HUES64 (cell line): ENCODE results near the gene LYRM2.

ENCODE experiments used
- H3K27ac ChIP-seq: 2 replicates; pipeline ENCODE4 v1.7.0; 2013; ENCODE audit warnings: low read depth, low read length, inconsistent platforms
- H3K27me3 ChIP-seq: 2 replicates; pipeline ENCODE4 v1.6.1; 2013; ENCODE audit warnings: mild to moderate bottlenecking, low read length; ENCODE audit not compliant: insufficient read depth
- H3K36me3 ChIP-seq: 2 replicates; pipeline ENCODE4 v1.6.1; 2013; ENCODE audit warnings: mild to moderate bottlenecking, low read length; ENCODE audit not compliant: insufficient read depth
- H3K4me1 ChIP-seq: 2 replicates; pipeline ENCODE4 v1.6.1; 2013; ENCODE audit warnings: mild to moderate bottlenecking, low read length, moderate library complexity; ENCODE audit not compliant: insufficient read depth
- H3K4me3 ChIP-seq: 2 replicates; pipeline ENCODE4 v1.5.1; 2013; ENCODE audit warnings: mild to moderate bottlenecking, low read length, moderate library complexity
- H3K9ac ChIP-seq: 2 replicates; pipeline ENCODE4 v1.6.1; 2013; ENCODE audit warnings: mild to moderate bottlenecking, low read depth, low read length
- H3K9me3 ChIP-seq: 2 replicates; pipeline ENCODE4 v1.6.1; 2013; ENCODE audit warnings: low read depth, low read length; ENCODE audit not compliant: insufficient read depth
- WGBS: fragments of 150-250, 120-280 bp; methylation state at CpG from one replicate; pipeline ENCODE4 v1.1.7; 2013; ENCODE audit warnings: missing lambda C conversion rate; 5-methylcytosine and 5-hydroxymethylcytosine counted together

LYRM2 gene

DNA sequence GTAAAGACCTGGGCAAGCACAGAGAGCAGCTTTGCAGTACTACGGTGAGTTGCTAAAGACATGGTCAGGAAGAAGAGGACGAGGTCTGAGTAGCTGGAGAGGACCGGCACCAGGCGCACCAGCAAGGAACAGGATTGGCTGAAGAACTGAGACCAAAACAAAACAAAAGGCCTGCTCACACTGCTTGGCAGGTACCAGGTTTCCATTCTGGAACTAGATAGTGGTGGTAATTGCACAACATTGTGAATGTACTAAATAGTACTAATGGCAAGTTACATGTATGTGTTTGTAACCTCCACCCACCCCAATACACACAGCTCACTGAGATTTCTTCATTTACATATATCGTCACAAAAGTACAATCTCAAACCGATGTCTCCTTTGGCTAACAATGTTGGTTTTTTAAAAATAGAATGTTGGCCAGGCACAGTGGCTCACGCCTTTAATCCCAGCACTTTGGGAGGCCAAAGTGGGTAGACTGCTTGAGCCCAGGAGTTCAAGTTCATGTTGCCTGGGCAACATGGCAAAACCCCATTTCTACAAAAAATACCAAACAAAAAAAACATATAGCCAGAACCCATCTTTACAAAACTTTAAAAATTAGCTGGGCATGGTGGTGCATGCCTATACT lies 32.5 kb upstream of the LYRM2 start:
- no peaks in the 10 kb centered on the region for H3K27me3 ChIP-seq
- H3K4me1 ChIP-seq: peaks cover 25% of the 10 kb centered on the region
- no peak overlapping the region for H3K4me3 ChIP-seq
- H3K27ac ChIP-seq: peak overlapping the region; percentile 46
- H3K9me3 ChIP-seq: no peaks in the 10 kb centered on the region
- H3K9ac ChIP-seq: no peak overlapping the region
- WGBS: 97% methylated on average over 7 of the region's 7 CpGs
- peaks cover 91% of the 10 kb centered on the region for H3K36me3 ChIP-seq

- H3K27ac ChIP-seq: peak overlapping the region; percentile 77
These were observed 30.5 kb upstream of the LYRM2 start for GRCh38 chr6:89669002-89669401.

GRCh38 chr6:89667872-89668556 lies 29.5 kb upstream of the LYRM2 start:
- H3K36me3 ChIP-seq: peaks cover 91% of the 10 kb centered on the region
- H3K27me3 ChIP-seq: no peaks in the 10 kb centered on the region
- H3K4me3 ChIP-seq: no peak overlapping the region
- H3K27ac ChIP-seq: peak overlapping the region; percentile 77
- peaks cover 25% of the 10 kb centered on the region for H3K4me1 ChIP-seq
- peak overlapping the region; percentile 21; the same call in 1 of the 2 replicates for H3K9ac ChIP-seq
- 37% methylated on average over 4 of the region's 5 CpGs for WGBS
- H3K9me3 ChIP-seq: no peaks in the 10 kb centered on the region

More at GRCh38 chr6:89669002-89669401, 30.5 kb upstream of the LYRM2 start:
- Histone ChIP-seq H3K27me3 (no peaks in the 10 kb centered on the region), H3K4me3 (no peak overlapping the region), H3K4me1 (peaks cover 25% of the 10 kb centered on the region), H3K36me3 (peaks cover 91% of the 10 kb centered on the region), H3K9me3 (no peaks in the 10 kb centered on the region), H3K9ac (peak overlapping the region; percentile 21; the same call in 1 of the 2 replicates)
- 61% methylated on average over 5 of the region's 6 CpGs for WGBS

GRCh38 chr6:89662659-89663223 lies 24.2 kb upstream of the LYRM2 start:
- Histone ChIP-seq H3K4me3 (no peak overlapping the region), H3K27ac (no peak overlapping the region), H3K27me3 (no peaks in the 10 kb centered on the region), H3K9ac (no peak overlapping the region), H3K4me1 (peaks cover 6% of the 10 kb centered on the region), H3K9me3 (no peaks in the 10 kb centered on the region), H3K36me3 (peaks cover 98% of the 10 kb centered on the region)
- WGBS: 97% methylated on average over 4 of the region's 4 CpGs

- no peak overlapping the region for H3K9ac ChIP-seq
- peaks cover 98% of the 10 kb centered on the region for H3K36me3 ChIP-seq
- no peaks in the 10 kb centered on the region for H3K9me3 ChIP-seq
- H3K4me1 ChIP-seq: no peaks in the 10 kb centered on the region
- H3K4me3 ChIP-seq: no peak overlapping the region
- H3K27ac ChIP-seq: no peak overlapping the region
- H3K27me3 ChIP-seq: no peaks in the 10 kb centered on the region
- WGBS: 97% methylated on average over 1 of the region's 1 CpG
These were observed 23.0 kb upstream of the LYRM2 start for GRCh38 chr6:89661559-89661958.

- Histone ChIP-seq H3K27me3 (no peaks in the 10 kb centered on the region), H3K27ac (no peak overlapping the region), H3K4me1 (no peaks in the 10 kb centered on the region), H3K9me3 (no peaks in the 10 kb centered on the region), H3K36me3 (peaks cover 98% of the 10 kb centered on the region), H3K9ac (no peak overlapping the region), H3K4me3 (no peak overlapping the region)
- 92% methylated on average over 4 of the region's 4 CpGs for WGBS
These were observed 22.4 kb upstream of the LYRM2 start for GRCh38 chr6:89660981-89661380.

DNA sequence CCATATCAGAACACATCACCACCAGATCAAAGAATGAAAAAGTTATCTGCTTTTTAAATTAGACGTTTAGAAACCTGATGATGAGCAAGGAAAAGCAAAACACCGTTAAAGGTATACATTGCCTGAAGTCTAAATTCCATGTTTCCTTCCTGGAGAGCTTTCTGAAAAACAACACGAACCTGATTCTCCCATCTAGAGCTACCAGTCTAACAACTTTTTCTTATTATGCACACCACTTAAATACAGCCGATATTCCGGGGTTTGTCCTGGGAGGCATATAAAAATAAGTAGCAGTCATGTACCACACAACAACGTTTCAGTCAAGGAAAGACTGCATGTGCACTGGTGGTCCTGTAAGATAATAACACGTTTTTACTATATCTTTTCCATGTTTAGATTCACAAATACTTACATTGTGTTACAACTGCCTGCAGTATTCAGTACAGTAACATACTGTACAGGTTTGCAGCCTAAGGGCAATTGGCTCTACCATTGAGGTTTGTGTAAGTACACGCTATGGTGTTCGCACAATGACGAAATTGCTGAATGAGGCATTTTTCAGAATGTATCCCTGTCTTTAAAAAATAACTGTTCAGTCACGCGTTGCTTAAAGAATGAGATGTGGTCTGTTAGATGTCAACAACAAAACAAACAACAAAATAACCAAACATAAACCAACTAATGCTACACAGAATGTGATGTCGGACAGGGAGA lies 19.1 kb upstream of the LYRM2 start:
- peaks cover 98% of the 10 kb centered on the region for H3K36me3 ChIP-seq
- no peak overlapping the region for H3K27ac ChIP-seq
- no peaks in the 10 kb centered on the region for H3K9me3 ChIP-seq
- no peaks in the 10 kb centered on the region for H3K27me3 ChIP-seq
- no peak overlapping the region for H3K4me3 ChIP-seq
- H3K4me1 ChIP-seq: no peaks in the 10 kb centered on the region
- H3K9ac ChIP-seq: no peak overlapping the region
- 96% methylated on average over 13 of the region's 13 CpGs for WGBS

GRCh38 chr6:89655122-89655521 lies 16.6 kb upstream of the LYRM2 start:
- Histone ChIP-seq H3K36me3 (peaks cover 95% of the 10 kb centered on the region), H3K4me1 (no peaks in the 10 kb centered on the region)
- WGBS: no CpG with 5 or more reads among the region's 2 CpGs

GRCh38 chr6:89650579-89650978 lies 12.0 kb upstream of the LYRM2 start:
- Histone ChIP-seq H3K27ac (no peak overlapping the region), H3K4me3 (no peak overlapping the region), H3K27me3 (no peaks in the 10 kb centered on the region), H3K9me3 (no peaks in the 10 kb centered on the region), H3K9ac (no peak overlapping the region), H3K4me1 (no peaks in the 10 kb centered on the region), H3K36me3 (peaks cover 97% of the 10 kb centered on the region)
- WGBS: 89% methylated on average over 8 of the region's 8 CpGs

More at GRCh38 chr6:89655122-89655521, 16.6 kb upstream of the LYRM2 start:
- Histone ChIP-seq H3K27ac (no peak overlapping the region), H3K27me3 (no peaks in the 10 kb centered on the region), H3K9ac (no peak overlapping the region), H3K9me3 (no peaks in the 10 kb centered on the region), H3K4me3 (no peak overlapping the region)

- WGBS: 100% methylated on average over 1 of the region's 1 CpG
These were observed 11.1 kb upstream of the LYRM2 start for GRCh38 chr6:89649682-89650081.

GRCh38 chr6:89644864-89645263 lies 6.3 kb upstream of the LYRM2 start:
- Histone ChIP-seq H3K9me3 (no peaks in the 10 kb centered on the region), H3K27me3 (no peaks in the 10 kb centered on the region), H3K36me3 (peaks cover 79% of the 10 kb centered on the region), H3K4me1 (no peaks in the 10 kb centered on the region), H3K4me3 (no peak overlapping the region), H3K9ac (no peak overlapping the region), H3K27ac (no peak overlapping the region)
- WGBS: 91% methylated on average over 4 of the region's 4 CpGs

More at GRCh38 chr6:89649682-89650081, 11.1 kb upstream of the LYRM2 start:
- Histone ChIP-seq H3K9me3 (no peaks in the 10 kb centered on the region), H3K4me1 (no peaks in the 10 kb centered on the region), H3K4me3 (no peak overlapping the region), H3K9ac (no peak overlapping the region), H3K27me3 (no peaks in the 10 kb centered on the region), H3K27ac (no peak overlapping the region), H3K36me3 (peaks cover 97% of the 10 kb centered on the region)
